Immature natural killer cell (primary cell): ENCODE measurements around the gene PDK4. TPM values are rescaled to one million over a fixed set of nuclear protein-coding genes. Genes with fewer than 3 reads are reported as not detected.
A peak's percentile ranks its signal among the peaks of the same experiment; 100 is the strongest.

Source experiments
- DNase-seq, 3 donors: peaks; one replicate each; pipeline ENCODE4 v3.0.0; 2022; ENCODE audit warnings: mixed read lengths in 1 of 3
- H3K27ac Mint-ChIP-seq, 6 donors: one replicate each; pipeline ENCODE4 v1.8.0; 2020; ENCODE audit warnings: mixed read lengths in 6 of 6, mild to moderate bottlenecking in 5 of 6, inconsistent platforms in 4 of 6, moderate library complexity in 3 of 6
- H3K27me3 Mint-ChIP-seq, 3 donors: one replicate each; pipeline ENCODE4 v1.8.0; 2020 to 2021; ENCODE audit warnings: low read depth in 3 of 3, mild to moderate bottlenecking in 3 of 3, mixed read lengths in 3 of 3, moderate library complexity in 3 of 3, inconsistent platforms in 1 of 3
- H3K36me3 Mint-ChIP-seq, 3 donors: one replicate each; pipeline ENCODE4 v1.8.0; 2020; ENCODE audit warnings: mixed read lengths in 3 of 3, inconsistent platforms in 2 of 3, mild to moderate bottlenecking in 2 of 3
- H3K4me1 Mint-ChIP-seq, 2 donors: one replicate each; pipeline ENCODE4 v1.8.0; 2020; ENCODE audit warnings: inconsistent platforms in 2 of 2, mild to moderate bottlenecking in 2 of 2, mixed read lengths in 2 of 2, moderate library complexity in 1 of 2
- H3K4me3 Mint-ChIP-seq, 5 donors: one replicate each; pipeline ENCODE4 v1.8.0; 2020; ENCODE audit warnings: mild to moderate bottlenecking in 5 of 5, mixed read lengths in 5 of 5, inconsistent platforms in 3 of 5, moderate library complexity in 3 of 5
- H3K9me3 Mint-ChIP-seq, 6 donors: one replicate each; pipeline ENCODE4 v1.8.0; 2020; ENCODE audit warnings: mild to moderate bottlenecking in 6 of 6, mixed read lengths in 6 of 6, inconsistent platforms in 4 of 6, moderate library complexity in 3 of 6
- polyA plus RNA-seq, 3 donors: library from polyadenylated mRNA; unstranded; fragments of 300-500 nt; fragmentation: Illumina TruSeq; gene quantifications; one replicate each; pipeline ENCODE4 v1.2.3, GENCODE V29; 2021

PDK4 gene
- polyA plus RNA-seq, 3 donors from 2014 or later: 0.21 to 2.5 (median 0.48) TPM

GRCh38 chr7:95546647-95547046, 49.7 kb downstream of the PDK4 start:
- no peaks in the 10 kb centered on the region for H3K36me3 Mint-ChIP-seq
- peaks cover 0 to 8% (median 2%) of the 10 kb centered on the region in 3 donors for H3K27me3 Mint-ChIP-seq
- no peak overlapping the region for H3K4me3 Mint-ChIP-seq
- H3K27ac Mint-ChIP-seq: no peak overlapping the region
- H3K9me3 Mint-ChIP-seq: no peaks in the 10 kb centered on the region
- DNase-seq: no peak
- peaks cover 0 to 3% of the 10 kb centered on the region in 2 donors for H3K4me1 Mint-ChIP-seq

- H3K9me3 Mint-ChIP-seq: no peaks in the 10 kb centered on the region
- no peak for DNase-seq
- no peak overlapping the region for H3K4me3 Mint-ChIP-seq
- H3K27me3 Mint-ChIP-seq: peaks cover 0 to 3% (median 2%) of the 10 kb centered on the region in 3 donors
- peaks cover 0 to 3% of the 10 kb centered on the region in 2 donors for H3K4me1 Mint-ChIP-seq
- no peak overlapping the region for H3K27ac Mint-ChIP-seq
- H3K36me3 Mint-ChIP-seq: no peaks in the 10 kb centered on the region
Observed at GRCh38 chr7:95545673-95546072, 50.6 kb downstream of the PDK4 start.

GRCh38 chr7:95545007-95545615, 51.2 kb downstream of the PDK4 start:
- Mint-ChIP-seq H3K27me3 (peaks cover 0 to 3% (median 2%) of the 10 kb centered on the region in 3 donors), H3K27ac (no peak overlapping the region), H3K4me3 (no peak overlapping the region), H3K9me3 (no peaks in the 10 kb centered on the region), H3K4me1 (peaks cover 0 to 3% of the 10 kb centered on the region in 2 donors), H3K36me3 (no peaks in the 10 kb centered on the region)
- DNase-seq: peak in 1 of 3 donors; percentile 7

GRCh38 chr7:95544171-95544570, 52.1 kb downstream of the PDK4 start:
- H3K9me3 Mint-ChIP-seq: no peaks in the 10 kb centered on the region
- H3K36me3 Mint-ChIP-seq: no peaks in the 10 kb centered on the region
- H3K4me3 Mint-ChIP-seq: no peak overlapping the region
- H3K4me1 Mint-ChIP-seq: peaks cover 0 to 3% of the 10 kb centered on the region in 2 donors
- H3K27me3 Mint-ChIP-seq: peaks cover 0 to 3% (median 2%) of the 10 kb centered on the region in 3 donors
- no peak for DNase-seq
- no peak overlapping the region for H3K27ac Mint-ChIP-seq

- Mint-ChIP-seq H3K27me3 (peaks cover 0 to 2% (median 0%) of the 10 kb centered on the region in 3 donors), H3K36me3 (no peaks in the 10 kb centered on the region), H3K4me3 (no peak overlapping the region), H3K27ac (no peak overlapping the region), H3K9me3 (no peaks in the 10 kb centered on the region), H3K4me1 (peaks cover 0 to 3% of the 10 kb centered on the region in 2 donors)
- DNase-seq: no peak
Observed at GRCh38 chr7:95543312-95543711, 53.0 kb downstream of the PDK4 start.

- Mint-ChIP-seq H3K4me1 (peaks cover 0 to 1% of the 10 kb centered on the region in 2 donors), H3K36me3 (no peaks in the 10 kb centered on the region), H3K9me3 (no peaks in the 10 kb centered on the region), H3K27ac (no peak overlapping the region), H3K4me3 (no peak overlapping the region), H3K27me3 (peaks cover 0 to 2% (median 0%) of the 10 kb centered on the region in 3 donors)
- no peak for DNase-seq
Observed at GRCh38 chr7:95540366-95540765, 56.0 kb downstream of the PDK4 start.

- Mint-ChIP-seq H3K9me3 (no peaks in the 10 kb centered on the region), H3K27ac (no peak overlapping the region), H3K36me3 (no peaks in the 10 kb centered on the region), H3K27me3 (peaks cover 0 to 2% (median 0%) of the 10 kb centered on the region in 3 donors), H3K4me3 (no peak overlapping the region), H3K4me1 (no peaks in the 10 kb centered on the region)
- no peak for DNase-seq
Observed at GRCh38 chr7:95539426-95539825, 56.9 kb downstream of the PDK4 start.

GRCh38 chr7:95537468-95537867, 58.8 kb downstream of the PDK4 start:
- DNase-seq: no peak
- H3K4me1 Mint-ChIP-seq: no peaks in the 10 kb centered on the region
- no peaks in the 10 kb centered on the region for H3K36me3 Mint-ChIP-seq
- H3K27ac Mint-ChIP-seq: no peak overlapping the region
- H3K9me3 Mint-ChIP-seq: no peaks in the 10 kb centered on the region
- no peak overlapping the region for H3K4me3 Mint-ChIP-seq
- no peaks in the 10 kb centered on the region for H3K27me3 Mint-ChIP-seq

GRCh38 chr7:95536656-95537311, 59.5 kb downstream of the PDK4 start:
- Mint-ChIP-seq H3K27me3 (no peaks in the 10 kb centered on the region), H3K27ac (no peak overlapping the region), H3K4me3 (no peak overlapping the region), H3K4me1 (no peaks in the 10 kb centered on the region), H3K36me3 (no peaks in the 10 kb centered on the region), H3K9me3 (no peaks in the 10 kb centered on the region)
- DNase-seq: no peak

- Mint-ChIP-seq H3K4me3 (no peak overlapping the region), H3K9me3 (no peaks in the 10 kb centered on the region)
Observed at GRCh38 chr7:95535662-95536061, 60.7 kb downstream of the PDK4 start.

GRCh38 chr7:95534796-95535195, 61.5 kb downstream of the PDK4 start:
- Mint-ChIP-seq H3K27ac (no peak overlapping the region), H3K36me3 (no peaks in the 10 kb centered on the region)

More at GRCh38 chr7:95535662-95536061, 60.7 kb downstream of the PDK4 start:
- no peaks in the 10 kb centered on the region for H3K4me1 Mint-ChIP-seq
- no peak overlapping the region for H3K27ac Mint-ChIP-seq
- DNase-seq: no peak
- no peaks in the 10 kb centered on the region for H3K36me3 Mint-ChIP-seq
- no peaks in the 10 kb centered on the region for H3K27me3 Mint-ChIP-seq

More at GRCh38 chr7:95534796-95535195, 61.5 kb downstream of the PDK4 start:
- Mint-ChIP-seq H3K9me3 (no peaks in the 10 kb centered on the region), H3K4me3 (no peak overlapping the region), H3K27me3 (peaks cover 0 to 2% (median 0%) of the 10 kb centered on the region in 3 donors), H3K4me1 (no peaks in the 10 kb centered on the region)
- DNase-seq: no peak

Other genes with a start within 250 kb of the PDK4 start
- under 1 TPM in 1 of 3 donors, not detected in 2; 0.39 TPM for gene PON3, start 200.1 kb downstream of the PDK4 start, polyA plus RNA-seq
- gene PON2, start 161.5 kb downstream of the PDK4 start, polyA plus RNA-seq: 10 to 100 TPM; 11.5 to 32.3 (median 19.1) TPM
- gene ASB4, start 110.6 kb downstream of the PDK4 start, polyA plus RNA-seq: not detected
- gene DYNC1I1, start 176.0 kb upstream of the PDK4 start, polyA plus RNA-seq: not detected